Psoas muscle (tissue), 8 donors: Measurements from ENCODE around the gene METTL22. TPM values are rescaled to one million over a fixed set of nuclear protein-coding genes. Genes with fewer than 3 reads are reported as not detected.

Experiments
- ATAC-seq, 4 donors: fragments of 200-7000 bp; cut with Tn5 transposase; one replicate each; pipeline ENCODE4 v1.9.1; 2020; ENCODE audit warnings: moderate library complexity in 3 of 4, mild to moderate bottlenecking in 2 of 4
- DNase-seq, 2 donors: peaks; one replicate each; pipeline ENCODE4 v3.0.0-alpha.2; 2020
- H3K27ac ChIP-seq: fragments of 200-600 bp; one replicate; pipeline ENCODE4 v1.8.0; 2022
- H3K27me3 ChIP-seq, 3 donors: fragments of 200-600 bp in 1 of 3; one replicate each; pipeline versions ENCODE4 v1.6.1 to v1.8.0; 2013 to 2022; ENCODE audit warnings: low read length in 2 of 3, mild to moderate bottlenecking in 2 of 3, moderate library complexity in 1 of 3; ENCODE audit not compliant: insufficient read depth in 3 of 3
- H3K36me3 ChIP-seq, 2 donors: fragments of 200-600 bp in 1 of 2; one replicate each; pipeline versions ENCODE4 v1.6.1 to v1.8.0; 2013 to 2022; ENCODE audit warnings: low read depth in 1 of 2, mild to moderate bottlenecking in 1 of 2, moderate library complexity in 1 of 2; ENCODE audit not compliant: insufficient read depth in 1 of 2
- H3K4me1 ChIP-seq: fragments of 200-600 bp; one replicate; pipeline ENCODE4 v1.8.0; 2022
- H3K4me3 ChIP-seq: fragments of 200-600 bp; one replicate; pipeline ENCODE4 v1.8.0; 2022; ENCODE audit warnings: mild to moderate bottlenecking
- H3K9me3 ChIP-seq: fragments of 200-600 bp; one replicate; pipeline ENCODE4 v1.8.0; 2022
- CTCF ChIP-seq: fragments of 200-600 bp; IDR thresholded peaks from one replicate; pipeline ENCODE4 v1.8.0; 2022; ENCODE audit warnings: antibody characterized with exemption
- WGBS, 3 donors: extraction: QIAGEN DNeasy Blood & Tissue Kit; methylation state at CpG; one replicate each; pipeline versions ENCODE4 v1.1.6 to v1.1.7; 2013; 5-methylcytosine and 5-hydroxymethylcytosine counted together
- intact Hi-C, 2 donors: fragments of 100-400 bp; cut with DNase I; formaldehyde crosslinking; loops; one replicate each; pipeline versions ENCODE4 v1.11.0 to v1.14.2; 2022
- polyA plus RNA-seq, 3 donors: library from polyadenylated mRNA; stranded (reverse); fragments of 200-250 nt; gene quantifications; one replicate each; pipeline ENCODE4 v1.2.3, GENCODE V29; 2013
- total RNA-seq, 4 donors: library from RNA; stranded (reverse); fragmentation: NEBNext Ultra II Directional in 2 of 4; extraction: Animal tissue kit (Norgen Biotek cat#: 25700) in 2 of 4; gene quantifications; one replicate each; pipeline versions ENCODE4 v1.2.1 to v1.2.4, GENCODE V29; 2021 to 2023
- donor health status: healthy with polysubstance abuse.
- donor health status: DM: no; HTN: no; CAD: no; lungs with moderate emphysema.
- donor health status: Bipolar disorder and iron deficiency.
- donor health status: healthy.
- donor health status: DM: yes; HTN: yes; CAD: no.
- donor health status: DM: no; HTN: no; CAD: no.
- donor health status: DM: no; HTN: no; CAD: no.
- donor health status: DM: yes; HTN: yes; CAD: no.

The METTL22 gene
- total and polyA plus RNA-seq, 7 donors, result 46.7 to 85.9 (median 71.5) TPM

DNA sequence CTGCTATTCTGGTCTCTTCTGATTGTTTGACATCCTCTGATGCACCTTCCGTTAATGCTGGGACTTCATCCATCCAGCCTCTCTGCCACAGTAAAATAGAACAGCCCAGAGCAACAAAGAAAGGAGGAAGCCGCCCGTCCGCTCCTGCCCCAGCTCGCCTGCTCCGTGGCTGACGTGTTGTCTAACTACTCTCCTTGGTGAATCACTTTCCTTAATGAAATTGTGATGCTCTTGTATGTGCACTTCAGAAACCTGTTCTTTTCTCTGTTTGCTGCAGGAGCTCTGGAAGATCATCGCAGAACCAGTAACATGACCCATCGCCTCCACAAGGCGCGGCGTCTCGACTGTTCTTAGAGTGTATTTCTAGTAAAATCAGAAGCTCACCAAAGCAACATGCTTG lies 24.3 kb downstream of the METTL22 start:
- no peak for DNase-seq
- Histone ChIP-seq H3K36me3 (peaks cover 5 to 81% of the 10 kb centered on the region in 2 donors), H3K27ac (no peak overlapping the region), H3K27me3 (no peaks in the 10 kb centered on the region), H3K9me3 (no peaks in the 10 kb centered on the region), H3K4me3 (no peak overlapping the region), H3K4me1 (no peaks in the 10 kb centered on the region)
- WGBS, 3 donors, result 86 to 91% (median 89%) methylated on average over 13 of the region's 13 CpGs
- TF ChIP-seq CTCF, result no peak
- no peak for ATAC-seq
- intact Hi-C loops, result no loop called here

- H3K4me1 ChIP-seq, result no peaks in the 10 kb centered on the region
- DNase-seq (no peak), ATAC-seq (peak in 1 of 4 donors; percentile 36)
- intact Hi-C loops, result no loop called here
- H3K4me3 ChIP-seq, result no peak overlapping the region
- no peak overlapping the region for H3K27ac ChIP-seq
- peaks cover 5 to 75% of the 10 kb centered on the region in 2 donors for H3K36me3 ChIP-seq
- 61 to 70% (median 64%) methylated on average over 13 of the region's 13 CpGs for WGBS, 3 donors
- H3K9me3 ChIP-seq, result no peaks in the 10 kb centered on the region
- no peak for TF ChIP-seq CTCF
- H3K27me3 ChIP-seq, result no peaks in the 10 kb centered on the region
These were observed 25.0 kb downstream of the METTL22 start for GRCh38 chr16:8646326-8647053.

GRCh38 chr16:8647721-8648318 lies 26.3 kb downstream of the METTL22 start:
- peaks cover 5 to 61% of the 10 kb centered on the region in 2 donors for H3K36me3 ChIP-seq
- 74 to 75% (median 75%) methylated on average over 9 of the region's 9 CpGs for WGBS, 3 donors

GRCh38 chr16:8648877-8649276 lies 27.4 kb downstream of the METTL22 start:
- Histone ChIP-seq H3K4me1 (no peaks in the 10 kb centered on the region), H3K4me3 (no peak overlapping the region), H3K27ac (no peak overlapping the region), H3K9me3 (no peaks in the 10 kb centered on the region), H3K36me3 (peaks cover 5 to 51% of the 10 kb centered on the region in 2 donors), H3K27me3 (no peaks in the 10 kb centered on the region)
- ATAC-seq (no peak), DNase-seq (no peak)
- WGBS, 3 donors, result 73 to 90% (median 75%) methylated on average over 4 of the region's 4 CpGs
- TF ChIP-seq CTCF, result no peak
- intact Hi-C loops, result no loop called here

More at GRCh38 chr16:8647721-8648318, 26.3 kb downstream of the METTL22 start:
- no peak overlapping the region for H3K27ac ChIP-seq
- DNase-seq (no peak), ATAC-seq (no peak)
- H3K4me3 ChIP-seq, result no peak overlapping the region
- H3K27me3 ChIP-seq, result no peaks in the 10 kb centered on the region
- no peak for TF ChIP-seq CTCF
- H3K4me1 ChIP-seq, result no peaks in the 10 kb centered on the region
- H3K9me3 ChIP-seq, result no peaks in the 10 kb centered on the region
- intact Hi-C loops, result no loop called here
